GM19463 (cell line): ENCODE measurements around the gene AKT3.
A peak's percentile ranks its signal among the peaks of the same experiment; 100 is the strongest.

ENCODE experiments used
- ATAC-seq: cut with Tn5 transposase; IDR thresholded peaks from one replicate; pipeline ENCODE4 v1.9.1; 2021; ENCODE audit warnings: mild to moderate bottlenecking, moderate library complexity; ENCODE audit not compliant: unreplicated experiment

Gene AKT3

GRCh38 chr1:243493156-243494129 lies 356.6 kb downstream of the AKT3 start:
- ATAC-seq = no peak

GRCh38 chr1:243490748-243491686 lies 359.0 kb downstream of the AKT3 start:
- no peak for ATAC-seq

- no peak for ATAC-seq
Measured at GRCh38 chr1:243489681-243490546, 360.1 kb downstream of the AKT3 start.

- no peak for ATAC-seq
Measured at GRCh38 chr1:243489158-243489527, 360.9 kb downstream of the AKT3 start.

- ATAC-seq = no peak
Measured at GRCh38 chr1:243488459-243489157, 361.4 kb downstream of the AKT3 start.

GRCh38 chr1:243487649-243488227 lies 362.3 kb downstream of the AKT3 start:
- no peak for ATAC-seq

GRCh38 chr1:243487036-243487648 lies 362.9 kb downstream of the AKT3 start:
- ATAC-seq = no peak

- ATAC-seq = no peak
Measured at GRCh38 chr1:243483952-243484351, 366.1 kb downstream of the AKT3 start.

GRCh38 chr1:243483071-243483771 lies 366.8 kb downstream of the AKT3 start:
- ATAC-seq = peak; percentile 40

GRCh38 chr1:243482141-243483022 lies 367.7 kb downstream of the AKT3 start:
- peak; percentile 30 for ATAC-seq

GRCh38 chr1:243481101-243481500 lies 368.9 kb downstream of the AKT3 start:
- no peak for ATAC-seq

GRCh38 chr1:243477731-243478290 lies 372.2 kb downstream of the AKT3 start:
- ATAC-seq = no peak

- no peak for ATAC-seq
Measured at GRCh38 chr1:243475966-243476365, 374.1 kb downstream of the AKT3 start.

- no peak for ATAC-seq
Measured at GRCh38 chr1:243474906-243475305, 375.1 kb downstream of the AKT3 start.

- no peak for ATAC-seq
Measured at GRCh38 chr1:243474136-243474881, 375.7 kb downstream of the AKT3 start.
